Body of pancreas (tissue), 4 donors: ENCODE measurements around the gene KRTAP22-1. TPM values are rescaled to one million over a fixed set of nuclear protein-coding genes. Genes with fewer than 3 reads are reported as not detected.

Experiments used
- ATAC-seq: fragments of 150-250 bp; one replicate; pipeline ENCODE4 v1.9.1; 2016
- DNase-seq, 4 donors: peaks; one replicate each; pipeline ENCODE4 v3.0.0-alpha.2; 2019
- H3K27ac ChIP-seq, 4 donors: fragments of 200-600 bp; sonication (generic); 1 replicate in 3 of 4; 2 replicates in 1 of 4; pipeline versions ENCODE4 v1.5.1 to v1.6.1; 2016 to 2019; ENCODE audit warnings: mild to moderate bottlenecking in 1 of 4, mixed read lengths in 1 of 4, moderate library complexity in 1 of 4
- H3K27me3 ChIP-seq, 2 donors: fragments of 200-600 bp; sonication (generic); one replicate each; pipeline ENCODE4 v1.6.0; 2016; ENCODE audit warnings: mild to moderate bottlenecking in 1 of 2
- H3K36me3 ChIP-seq, 2 donors: fragments of 200-600 bp; sonication (generic); replicated peaks in 1 of 2; 2 replicates each; pipeline ENCODE4 v1.5.1; 2016; ENCODE audit warnings: low read depth in 2 of 2; ENCODE audit not compliant: insufficient read depth in 1 of 2
- H3K4me1 ChIP-seq: fragments of 200-600 bp; sonication (generic); one replicate; pipeline ENCODE4 v1.6.0; 2016
- H3K4me3 ChIP-seq, 2 donors: fragments of 200-600 bp; sonication (generic); 1 replicate in 1 of 2; 2 replicates in 1 of 2; pipeline ENCODE4 v1.5.1; 2016 to 2019
- H3K9me3 ChIP-seq, 3 donors: fragments of 200-600 bp; sonication (generic); 1 replicate in 2 of 3; 2 replicates in 1 of 3; pipeline ENCODE4 v1.5.1; 2016
- POLR2A ChIP-seq, 3 donors: fragments of 450-650 bp; IDR thresholded peaks; one replicate each; pipeline ENCODE4 v1.6.1; 2016; ENCODE audit warnings: antibody characterized with exemption in 3 of 3, mild to moderate bottlenecking in 2 of 3
- WGBS, 2 donors: methylation state at CpG; one replicate each; pipeline ENCODE4 v1.1.5; 2017; 5-methylcytosine and 5-hydroxymethylcytosine counted together
- intact Hi-C: fragments of 100-400 bp; cut with DNase I; formaldehyde crosslinking; loops from one replicate; pipeline ENCODE4 v1.15.1; 2023
- total RNA-seq, 2 donors: library from RNA; depleted of rRNA; stranded (reverse); fragments of >200 nt; gene quantifications; one replicate each; pipeline ENCODE4 v1.1.0, GENCODE V29; 2016
- TF ChIP-seq, protein P1 (sequence below), 7 experiments: fragments of 450-650 bp in 4 of 7; fragments of 200-600 bp in 3 of 7; sonication (generic) in 3 of 7; IDR thresholded peaks; one replicate each; pipeline ENCODE4 v1.5.1; 2016 to 2019; ENCODE audit warnings: antibody characterized with exemption in 7 of 7

The KRTAP22-1 gene
- total RNA-seq, 2 donors from 2014 or later = not detected

DNA sequence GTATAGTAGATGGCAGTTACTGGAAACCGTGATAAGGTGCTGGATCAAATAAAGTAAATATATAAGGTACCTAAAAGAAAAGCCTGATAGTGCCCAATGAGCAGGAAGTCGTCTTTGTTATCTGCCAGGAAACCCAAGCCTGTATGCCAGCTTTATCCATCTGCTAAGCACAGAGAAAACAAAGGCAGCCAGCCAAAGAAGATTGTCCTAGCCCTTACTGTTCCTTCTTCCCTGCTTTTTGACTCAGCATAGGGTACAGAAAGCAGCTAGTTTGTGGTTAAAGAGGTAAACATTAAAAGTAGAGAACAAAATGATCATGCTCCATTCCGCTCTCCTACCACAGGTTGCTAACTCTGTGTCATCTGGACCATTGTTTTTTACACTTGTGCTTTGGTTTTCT is 20.8 kb upstream of the KRTAP22-1 start:
- H3K27me3 ChIP-seq = no peaks in the 10 kb centered on the region
- no peak overlapping the region for H3K27ac ChIP-seq
- ATAC-seq (no peak), DNase-seq (no peak)
- no peak for TF ChIP-seq POLR2A (IDR thresholded peaks at IDR 0.05)
- TF ChIP-seq, protein P1, sequence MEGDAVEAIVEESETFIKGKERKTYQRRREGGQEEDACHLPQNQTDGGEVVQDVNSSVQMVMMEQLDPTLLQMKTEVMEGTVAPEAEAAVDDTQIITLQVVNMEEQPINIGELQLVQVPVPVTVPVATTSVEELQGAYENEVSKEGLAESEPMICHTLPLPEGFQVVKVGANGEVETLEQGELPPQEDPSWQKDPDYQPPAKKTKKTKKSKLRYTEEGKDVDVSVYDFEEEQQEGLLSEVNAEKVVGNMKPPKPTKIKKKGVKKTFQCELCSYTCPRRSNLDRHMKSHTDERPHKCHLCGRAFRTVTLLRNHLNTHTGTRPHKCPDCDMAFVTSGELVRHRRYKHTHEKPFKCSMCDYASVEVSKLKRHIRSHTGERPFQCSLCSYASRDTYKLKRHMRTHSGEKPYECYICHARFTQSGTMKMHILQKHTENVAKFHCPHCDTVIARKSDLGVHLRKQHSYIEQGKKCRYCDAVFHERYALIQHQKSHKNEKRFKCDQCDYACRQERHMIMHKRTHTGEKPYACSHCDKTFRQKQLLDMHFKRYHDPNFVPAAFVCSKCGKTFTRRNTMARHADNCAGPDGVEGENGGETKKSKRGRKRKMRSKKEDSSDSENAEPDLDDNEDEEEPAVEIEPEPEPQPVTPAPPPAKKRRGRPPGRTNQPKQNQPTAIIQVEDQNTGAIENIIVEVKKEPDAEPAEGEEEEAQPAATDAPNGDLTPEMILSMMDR (IDR thresholded peaks at IDR 0.05) = no peak
- no peaks in the 10 kb centered on the region for H3K4me1 ChIP-seq
- intact Hi-C loops = no loop called here
- no peaks in the 10 kb centered on the region for H3K36me3 ChIP-seq
- 44 to 48% methylated on average over 3 of the region's 3 CpGs for WGBS, 2 donors
- no peak overlapping the region for H3K4me3 ChIP-seq
- no peaks in the 10 kb centered on the region for H3K9me3 ChIP-seq

DNA sequence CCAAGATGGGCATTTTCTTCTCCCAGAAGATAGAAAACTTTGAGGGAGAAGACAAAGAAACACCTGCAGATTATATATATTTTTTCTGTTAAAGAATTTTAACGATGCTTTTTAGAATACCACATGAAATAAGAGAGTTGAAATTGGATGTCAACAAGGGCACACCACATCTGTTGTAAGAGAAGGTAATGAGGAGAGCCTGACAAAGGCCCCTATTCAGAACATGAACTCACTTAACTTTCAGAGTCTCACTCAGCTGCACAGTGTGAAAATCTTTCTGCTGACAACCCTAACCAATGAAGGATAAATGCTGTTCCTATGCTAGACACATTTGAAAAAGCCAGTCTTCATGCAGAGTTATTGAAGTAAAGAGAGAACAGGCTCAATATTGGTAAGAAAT is 18.0 kb upstream of the KRTAP22-1 start:
- Histone ChIP-seq H3K27me3 (no peaks in the 10 kb centered on the region), H3K4me3 (no peak overlapping the region), H3K4me1 (no peaks in the 10 kb centered on the region), H3K36me3 (no peaks in the 10 kb centered on the region), H3K9me3 (no peaks in the 10 kb centered on the region), H3K27ac (no peak overlapping the region)
- intact Hi-C loops = no loop called here
- TF ChIP-seq POLR2A (IDR thresholded peaks at IDR 0.05) = no peak
- TF ChIP-seq, protein P1 (IDR thresholded peaks at IDR 0.05) = no peak
- WGBS, 2 donors = 14 to 18% methylated on average over 1 of the region's 1 CpG
- DNase-seq (no peak), ATAC-seq (no peak)

DNA sequence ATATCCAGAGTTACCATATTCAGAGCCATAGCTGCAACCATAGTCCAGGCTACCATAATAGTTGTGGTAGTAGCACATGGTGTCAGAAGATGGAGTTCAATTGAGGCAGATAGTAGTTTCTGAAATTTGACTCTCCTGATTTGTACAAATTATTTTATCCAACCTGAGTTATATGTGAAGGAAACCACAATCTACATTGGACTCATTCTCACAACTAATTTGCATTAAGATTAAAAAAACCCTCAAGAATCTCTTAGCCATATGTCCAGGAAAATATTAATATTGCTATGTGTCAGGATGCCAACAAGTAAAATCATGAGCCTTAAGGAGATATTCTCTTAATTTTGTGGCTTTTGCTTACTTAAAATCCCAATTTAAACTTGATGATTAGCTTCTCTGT is 10.6 kb upstream of the KRTAP22-1 start, which contains the start of gene KRTAP22-2:
Gene KRTAP22-2 (minus strand): TSS at position 101 of the 400 bp plus-strand sequence.
- Histone ChIP-seq H3K4me1 (no peaks in the 10 kb centered on the region), H3K27ac (no peak within 1 kb of the TSS), H3K27me3 (no peaks in the 10 kb centered on the region), H3K4me3 (no peak within 1 kb of the TSS), H3K36me3 (no peaks in the 10 kb centered on the region), H3K9me3 (no peaks in the 10 kb centered on the region)
- no peak for ATAC-seq
- no peak for DNase-seq
- TF ChIP-seq POLR2A (IDR thresholded peaks at IDR 0.05) = no peak
- TF ChIP-seq, protein P1 (IDR thresholded peaks at IDR 0.05) = no peak
- intact Hi-C loops = no loop called here

DNA sequence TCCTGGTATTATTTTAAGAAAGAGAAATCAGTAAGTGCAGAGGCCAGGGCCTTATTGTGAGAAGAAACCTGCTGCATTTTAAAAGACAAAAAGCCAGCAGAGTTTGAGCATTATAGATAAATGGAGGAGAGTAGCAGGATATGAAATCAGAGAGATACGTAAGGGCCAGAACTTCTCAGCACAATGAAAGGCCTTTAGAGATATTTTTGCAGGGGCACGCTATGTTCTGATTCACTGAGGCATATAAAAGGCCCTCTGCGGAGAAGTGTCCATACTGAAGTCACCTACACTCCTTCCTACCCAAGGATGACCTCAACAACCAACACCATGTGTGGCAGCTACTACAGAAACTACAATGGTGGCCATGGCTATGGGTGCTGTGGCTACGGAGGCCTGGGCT is 8.7 kb upstream of the KRTAP22-1 start, which contains the start of gene KRTAP6-3:
Gene KRTAP6-3 (plus strand): TSS at position 301 of the 400 bp plus-strand sequence. CDS start 6 bp downstream, at position 307.
- TF ChIP-seq, protein P1 (IDR thresholded peaks at IDR 0.05) = no peak
- TF ChIP-seq POLR2A (IDR thresholded peaks at IDR 0.05) = no peak
- H3K27me3 ChIP-seq = no peaks in the 10 kb centered on the region
- DNase-seq = no peak
- no peaks in the 10 kb centered on the region for H3K9me3 ChIP-seq
- H3K36me3 ChIP-seq = no peaks in the 10 kb centered on the region
- 84 to 91% methylated on average over 4 of the region's 4 CpGs for WGBS, 2 donors
- ATAC-seq = no peak
- intact Hi-C loops = no loop called here
- H3K4me3 ChIP-seq = no peak within 1 kb of the TSS
- no peak within 1 kb of the TSS for H3K27ac ChIP-seq
- H3K4me1 ChIP-seq = no peaks in the 10 kb centered on the region

DNA sequence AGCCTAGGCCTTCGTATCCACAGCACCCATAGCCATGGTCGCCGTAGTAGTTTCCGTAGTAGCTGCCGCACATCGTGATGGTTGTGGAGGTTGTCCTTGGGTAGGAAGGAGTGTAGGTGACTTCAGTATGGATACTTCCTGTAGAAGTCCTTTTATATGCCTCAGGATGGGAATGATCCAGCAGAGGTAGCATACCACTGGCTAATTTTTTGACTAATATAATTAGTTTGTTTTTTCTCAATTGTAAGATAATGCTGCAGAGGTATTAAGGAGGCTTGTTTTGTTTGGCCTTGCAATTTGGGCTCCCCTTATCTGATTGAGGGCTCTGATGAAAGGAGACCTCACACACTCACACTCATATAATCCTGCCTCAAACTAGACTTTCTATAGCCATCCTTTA is 2.1 kb upstream of the KRTAP22-1 start, which contains the start of gene KRTAP6-2:
Gene KRTAP6-2 (minus strand): TSS at position 101 of the 400 bp plus-strand sequence. CDS start 28 bp downstream, at position 73.
- Histone ChIP-seq H3K4me3 (no peak within 1 kb of the TSS), H3K27me3 (no peaks in the 10 kb centered on the region), H3K4me1 (no peaks in the 10 kb centered on the region), H3K27ac (no peak within 1 kb of the TSS), H3K9me3 (no peaks in the 10 kb centered on the region), H3K36me3 (no peaks in the 10 kb centered on the region)
- no peak for TF ChIP-seq POLR2A (IDR thresholded peaks at IDR 0.05)
- TF ChIP-seq, protein P1 (IDR thresholded peaks at IDR 0.05) = no peak
- 82 to 93% methylated on average over 6 of the region's 6 CpGs for WGBS, 2 donors
- no peak for ATAC-seq
- DNase-seq = no peak
- intact Hi-C loops = no loop called here
